ENCODE measurements around the gene CCNA2. TPM values are rescaled to one million over a fixed set of nuclear protein-coding genes. Genes with fewer than 3 reads are reported as not detected.

Gene CCNA2
- total and polyA plus RNA-seq, 9 of the 15 experiments (the other 6 are each of a cell fraction or from before 2014, with no cell fraction given): 37.1 to 197 (median 154) TPM

DNA sequence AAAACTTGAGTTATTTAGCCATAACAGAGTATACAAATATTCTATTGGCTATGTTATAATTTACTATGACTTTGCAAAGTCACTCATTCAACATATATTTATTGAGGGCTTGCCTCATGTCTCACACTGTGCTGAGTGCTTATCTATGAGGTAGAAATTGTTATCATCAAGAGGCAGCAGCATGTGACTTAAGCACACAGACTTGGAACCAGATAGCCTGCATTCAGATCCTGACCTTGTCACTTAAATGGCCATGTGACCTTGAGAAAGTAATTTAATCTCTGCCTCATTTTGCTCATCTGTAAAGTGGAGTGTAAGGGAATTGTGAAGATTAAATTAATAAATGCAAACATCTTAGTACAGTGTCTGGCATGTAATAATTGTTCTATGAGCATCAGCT lies 32.7 kb downstream of the CCNA2 start (continued):
- TF ChIP-seq TOE1 (IDR thresholded peaks at IDR 0.05; ENCODE audit: borderline replicate concordance) (peak; percentile 84; the same call in 1 of the 2 replicates), TOE1 (CRISPR knock-in tag; IDR thresholded peaks at IDR 0.05; ENCODE audit: borderline replicate concordance, low read depth) (no peak), POLR2AphosphoS5 (IDR thresholded peaks at IDR 0.05; ENCODE audit: control insufficient read depth, insufficient read depth, low read depth, low read length) (peak; percentile 92), MYC (IDR thresholded peaks at IDR 0.05; ENCODE audit: low read depth, low read length) (peak; percentile 83), MYC (CRISPR knock-in tag; IDR thresholded peaks at IDR 0.05; ENCODE audit: borderline replicate concordance, low read depth) (no peak), ZNF785 (CRISPR knock-in tag; IDR thresholded peaks at IDR 0.05) (no peak), BCOR (IDR thresholded peaks at IDR 0.05) (peak; percentile 94), EP300 (IDR thresholded peaks at IDR 0.05; ENCODE audit: low read length) (peak; percentile 95), ZNF41 (CRISPR knock-in tag; conservative IDR thresholded peaks at IDR 0.05) (0 out of 2 replicates have a peak, but pooled peaks have one; percentile 22), CEBPG (CRISPR knock-in tag; IDR thresholded peaks at IDR 0.05) (no peak), CEBPG (tag; conservative IDR thresholded peaks at IDR 0.05 in 1 of 2, IDR thresholded peaks at IDR 0.05 in 1 of 2) (no peak), ILF3 (IDR thresholded peaks at IDR 0.05; ENCODE audit: borderline replicate concordance) (no peak), ZNF239 (CRISPR knock-in tag; IDR thresholded peaks at IDR 0.05) (peak; percentile 27; the same call in 1 of the 2 replicates), PURB (CRISPR knock-in tag; IDR thresholded peaks at IDR 0.05; ENCODE audit: low read depth) (no peak), MAFK (IDR thresholded peaks at IDR 0.05; ENCODE audit: low read length) (peak; percentile 55; the same call in 1 of the 2 replicates), FOXK2 (conservative IDR thresholded peaks at IDR 0.05 in 1 of 2, IDR thresholded peaks at IDR 0.05 in 1 of 2; ENCODE audit: low read depth in 2 of 2) (peak in 1 of 2 experiments; percentile 39; a peak in 1 of 4 replicates), CBFA2T2 (conservative IDR thresholded peaks at IDR 0.05) (peak; percentile 95), RAD21 (CRISPR knock-in tag; conservative IDR thresholded peaks at IDR 0.05 in 1 of 2, IDR thresholded peaks at IDR 0.05 in 1 of 2) (0 out of 4 replicates have a peak, but pooled peaks of 1 of the 2 experiments have one; percentile 5), NCOA2 (IDR thresholded peaks at IDR 0.05; ENCODE audit: partially characterized antibody in 2 of 2) (peak in 1 of 2 experiments; percentile 45)
- TF ChIP-seq, protein P1, sequence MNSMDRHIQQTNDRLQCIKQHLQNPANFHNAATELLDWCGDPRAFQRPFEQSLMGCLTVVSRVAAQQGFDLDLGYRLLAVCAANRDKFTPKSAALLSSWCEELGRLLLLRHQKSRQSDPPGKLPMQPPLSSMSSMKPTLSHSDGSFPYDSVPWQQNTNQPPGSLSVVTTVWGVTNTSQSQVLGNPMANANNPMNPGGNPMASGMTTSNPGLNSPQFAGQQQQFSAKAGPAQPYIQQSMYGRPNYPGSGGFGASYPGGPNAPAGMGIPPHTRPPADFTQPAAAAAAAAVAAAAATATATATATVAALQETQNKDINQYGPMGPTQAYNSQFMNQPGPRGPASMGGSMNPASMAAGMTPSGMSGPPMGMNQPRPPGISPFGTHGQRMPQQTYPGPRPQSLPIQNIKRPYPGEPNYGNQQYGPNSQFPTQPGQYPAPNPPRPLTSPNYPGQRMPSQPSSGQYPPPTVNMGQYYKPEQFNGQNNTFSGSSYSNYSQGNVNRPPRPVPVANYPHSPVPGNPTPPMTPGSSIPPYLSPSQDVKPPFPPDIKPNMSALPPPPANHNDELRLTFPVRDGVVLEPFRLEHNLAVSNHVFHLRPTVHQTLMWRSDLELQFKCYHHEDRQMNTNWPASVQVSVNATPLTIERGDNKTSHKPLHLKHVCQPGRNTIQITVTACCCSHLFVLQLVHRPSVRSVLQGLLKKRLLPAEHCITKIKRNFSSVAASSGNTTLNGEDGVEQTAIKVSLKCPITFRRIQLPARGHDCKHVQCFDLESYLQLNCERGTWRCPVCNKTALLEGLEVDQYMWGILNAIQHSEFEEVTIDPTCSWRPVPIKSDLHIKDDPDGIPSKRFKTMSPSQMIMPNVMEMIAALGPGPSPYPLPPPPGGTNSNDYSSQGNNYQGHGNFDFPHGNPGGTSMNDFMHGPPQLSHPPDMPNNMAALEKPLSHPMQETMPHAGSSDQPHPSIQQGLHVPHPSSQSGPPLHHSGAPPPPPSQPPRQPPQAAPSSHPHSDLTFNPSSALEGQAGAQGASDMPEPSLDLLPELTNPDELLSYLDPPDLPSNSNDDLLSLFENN (IDR thresholded peaks at IDR 0.05; ENCODE audit: low read depth in 2 of 2, low read length in 2 of 2): peak in 1 of 2 experiments; percentile 87; a peak in 1 of 4 replicates
- TF ChIP-seq, protein P2, sequence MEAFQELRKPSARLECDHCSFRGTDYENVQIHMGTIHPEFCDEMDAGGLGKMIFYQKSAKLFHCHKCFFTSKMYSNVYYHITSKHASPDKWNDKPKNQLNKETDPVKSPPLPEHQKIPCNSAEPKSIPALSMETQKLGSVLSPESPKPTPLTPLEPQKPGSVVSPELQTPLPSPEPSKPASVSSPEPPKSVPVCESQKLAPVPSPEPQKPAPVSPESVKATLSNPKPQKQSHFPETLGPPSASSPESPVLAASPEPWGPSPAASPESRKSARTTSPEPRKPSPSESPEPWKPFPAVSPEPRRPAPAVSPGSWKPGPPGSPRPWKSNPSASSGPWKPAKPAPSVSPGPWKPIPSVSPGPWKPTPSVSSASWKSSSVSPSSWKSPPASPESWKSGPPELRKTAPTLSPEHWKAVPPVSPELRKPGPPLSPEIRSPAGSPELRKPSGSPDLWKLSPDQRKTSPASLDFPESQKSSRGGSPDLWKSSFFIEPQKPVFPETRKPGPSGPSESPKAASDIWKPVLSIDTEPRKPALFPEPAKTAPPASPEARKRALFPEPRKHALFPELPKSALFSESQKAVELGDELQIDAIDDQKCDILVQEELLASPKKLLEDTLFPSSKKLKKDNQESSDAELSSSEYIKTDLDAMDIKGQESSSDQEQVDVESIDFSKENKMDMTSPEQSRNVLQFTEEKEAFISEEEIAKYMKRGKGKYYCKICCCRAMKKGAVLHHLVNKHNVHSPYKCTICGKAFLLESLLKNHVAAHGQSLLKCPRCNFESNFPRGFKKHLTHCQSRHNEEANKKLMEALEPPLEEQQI (IDR thresholded peaks at IDR 0.05): peak; percentile 80; the same call in 1 of the 2 replicates
- TF ChIP-seq, protein P3, sequence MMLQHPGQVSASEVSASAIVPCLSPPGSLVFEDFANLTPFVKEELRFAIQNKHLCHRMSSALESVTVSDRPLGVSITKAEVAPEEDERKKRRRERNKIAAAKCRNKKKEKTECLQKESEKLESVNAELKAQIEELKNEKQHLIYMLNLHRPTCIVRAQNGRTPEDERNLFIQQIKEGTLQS (IDR thresholded peaks at IDR 0.05): peak; percentile 67
- TF ChIP-seq, protein P3 (CRISPR knock-in tag; conservative IDR thresholded peaks at IDR 0.05): no peak

All from K562 (cell line).